ENCODE data around the gene ATXN1.

DNA sequence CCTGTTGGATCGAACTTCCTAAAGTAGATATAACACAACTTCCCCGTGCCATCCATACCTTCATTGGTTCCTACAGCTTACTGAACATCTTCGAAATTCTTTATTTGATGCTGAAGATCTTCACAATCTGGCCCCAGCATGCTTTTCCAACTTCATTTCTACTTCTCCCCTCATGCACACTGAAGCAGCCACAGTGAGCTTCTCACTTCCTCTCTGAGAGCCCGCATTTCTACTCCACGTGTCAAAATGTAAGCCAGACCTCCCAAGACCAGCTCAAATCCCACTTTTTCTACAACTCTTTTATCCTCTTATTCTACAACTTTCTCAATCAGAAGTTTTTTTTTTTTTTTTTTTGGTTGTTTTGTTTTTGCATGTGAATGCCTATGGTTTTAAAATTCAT is 268.1 kb downstream of the ATXN1 start:
- no peak for TF ChIP-seq EZH2phosphoT487 (conservative IDR thresholded peaks at IDR 0.05; ENCODE audit: low read length)
- TF ChIP-seq, protein P1, sequence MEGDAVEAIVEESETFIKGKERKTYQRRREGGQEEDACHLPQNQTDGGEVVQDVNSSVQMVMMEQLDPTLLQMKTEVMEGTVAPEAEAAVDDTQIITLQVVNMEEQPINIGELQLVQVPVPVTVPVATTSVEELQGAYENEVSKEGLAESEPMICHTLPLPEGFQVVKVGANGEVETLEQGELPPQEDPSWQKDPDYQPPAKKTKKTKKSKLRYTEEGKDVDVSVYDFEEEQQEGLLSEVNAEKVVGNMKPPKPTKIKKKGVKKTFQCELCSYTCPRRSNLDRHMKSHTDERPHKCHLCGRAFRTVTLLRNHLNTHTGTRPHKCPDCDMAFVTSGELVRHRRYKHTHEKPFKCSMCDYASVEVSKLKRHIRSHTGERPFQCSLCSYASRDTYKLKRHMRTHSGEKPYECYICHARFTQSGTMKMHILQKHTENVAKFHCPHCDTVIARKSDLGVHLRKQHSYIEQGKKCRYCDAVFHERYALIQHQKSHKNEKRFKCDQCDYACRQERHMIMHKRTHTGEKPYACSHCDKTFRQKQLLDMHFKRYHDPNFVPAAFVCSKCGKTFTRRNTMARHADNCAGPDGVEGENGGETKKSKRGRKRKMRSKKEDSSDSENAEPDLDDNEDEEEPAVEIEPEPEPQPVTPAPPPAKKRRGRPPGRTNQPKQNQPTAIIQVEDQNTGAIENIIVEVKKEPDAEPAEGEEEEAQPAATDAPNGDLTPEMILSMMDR (IDR thresholded peaks at IDR 0.05; ENCODE audit: insufficient read depth, low read length, poor library complexity, severe bottlenecking) = no peak
